RWPE1 (cell line): ENCODE measurements around the gene C1orf122.

Source experiments
- CTCF ChIA-PET: fragments of 350-600 bp; sonication (Branson Sonifier 250); formaldehyde crosslinking; extraction: SDS; loops from one replicate; lab custom pipeline; 2021; lab: Yijun Ruan, JAX
- POLR2A ChIA-PET: fragments of 400-600 bp; formaldehyde crosslinking; extraction: SDS; loops from one replicate; lab custom pipeline; 2020; ENCODE audit warnings: antibody characterized with exemption; ENCODE audit not compliant: low non-redundant PET; lab: Yijun Ruan, JAX
- DNase-seq: peaks from one replicate; pipeline ENCODE4 v3.0.0; 2012; ENCODE audit warnings: low spot score
- H3K27ac ChIP-seq: fragments of 450-650 bp; 2 replicates; pipeline ENCODE4 v1.5.1; 2017
- CTCF ChIP-seq: fragments of 450-650 bp; conservative IDR thresholded peaks from 2 replicates; pipeline ENCODE4 v1.5.1; 2017; ENCODE audit warnings: low read depth, mild to moderate bottlenecking

C1orf122 gene

GRCh38 chr1:37813529-37814145 is 6.0 kb downstream of the C1orf122 start:
- TF ChIP-seq CTCF, result no peak
- DNase-seq, result no peak
- CTCF ChIA-PET, result interaction anchor here (0.7 kb wide), 1 partner anchor 218 kb away, joined by 3 read pairs; the partner anchor contains the start of gene GNL2
- POLR2A ChIA-PET, result no interaction called here
- H3K27ac ChIP-seq, result no peak overlapping the region

GRCh38 chr1:37814252-37814651 is 6.7 kb downstream of the C1orf122 start:
- no peak for DNase-seq
- H3K27ac ChIP-seq, result peak overlapping the region; percentile 22; the same call in 1 of the 2 replicates
- no peak for TF ChIP-seq CTCF
- CTCF ChIA-PET, result no interaction called here
- POLR2A ChIA-PET, result no interaction called here

- no peak for TF ChIP-seq CTCF
- POLR2A ChIA-PET, result no interaction called here
- H3K27ac ChIP-seq, result no peak overlapping the region
- DNase-seq, result no peak
- CTCF ChIA-PET, result interaction anchor here (0.7 kb wide), 1 partner anchor 44 kb away, joined by 3 read pairs; no protein-coding TSS in a partner anchor
Measured at GRCh38 chr1:37817481-37817880, 9.9 kb downstream of the C1orf122 start.

GRCh38 chr1:37821481-37821880 is 13.9 kb downstream of the C1orf122 start:
- no peak overlapping the region for H3K27ac ChIP-seq
- POLR2A ChIA-PET, result no interaction called here
- CTCF ChIA-PET, result interaction anchor here (0.6 kb wide), 1 partner anchor 67 kb away, joined by 3 read pairs; no protein-coding TSS in a partner anchor
- no peak for DNase-seq
- TF ChIP-seq CTCF, result no peak

- no peak for DNase-seq
- no peak overlapping the region for H3K27ac ChIP-seq
- ChIA-PET CTCF (interaction anchor here (0.8 kb wide), 1 partner anchor 28 kb away, joined by 3 read pairs; no protein-coding TSS in a partner anchor), POLR2A (no interaction called here)
- TF ChIP-seq CTCF, result no peak
Measured at GRCh38 chr1:37822906-37823815, 15.6 kb downstream of the C1orf122 start.

GRCh38 chr1:37824001-37824400 is 16.4 kb downstream of the C1orf122 start:
- ChIA-PET POLR2A (no interaction called here), CTCF (no interaction called here)
- no peak for DNase-seq
- no peak for TF ChIP-seq CTCF
- no peak overlapping the region for H3K27ac ChIP-seq
